Endodermal cell (in vitro differentiated cells): ENCODE data around the gene PRPF40B. TPM values are rescaled to one million over a fixed set of nuclear protein-coding genes. Genes with fewer than 3 reads are reported as not detected.

Experiments
- DNase-seq: peaks from one replicate; pipeline ENCODE4 v3.0.0-alpha.2; 2017
- H3K27ac ChIP-seq: 2 replicates; pipeline ENCODE4 v1.5.1; 2013; ENCODE audit warnings: mild to moderate bottlenecking, low read depth, low read length, moderate library complexity
- H3K27me3 ChIP-seq: 2 replicates; pipeline ENCODE4 v1.6.1; 2013; ENCODE audit warnings: mild to moderate bottlenecking, low read length, moderate library complexity; ENCODE audit not compliant: insufficient read depth, control insufficient read depth, poor library complexity, severe bottlenecking
- H3K36me3 ChIP-seq: 2 replicates; pipeline ENCODE4 v1.7.0; 2013; ENCODE audit warnings: mild to moderate bottlenecking, low read length, moderate library complexity; ENCODE audit not compliant: control insufficient read depth, insufficient read depth
- H3K4me1 ChIP-seq: one replicate; pipeline ENCODE4 v1.7.0; 2013; ENCODE audit warnings: low read length; ENCODE audit not compliant: control insufficient read depth, insufficient read depth
- H3K4me3 ChIP-seq: 2 replicates; pipeline ENCODE4 v1.5.1; 2013; ENCODE audit warnings: mild to moderate bottlenecking, low read length, moderate library complexity
- H3K9ac ChIP-seq: 2 replicates; pipeline ENCODE4 v1.6.1; 2013; ENCODE audit warnings: mild to moderate bottlenecking, low read length, moderate library complexity; ENCODE audit not compliant: poor library complexity, severe bottlenecking; ENCODE audit errors: extremely low read depth
- H3K9me3 ChIP-seq: 2 replicates; pipeline ENCODE4 v1.6.1; 2013; ENCODE audit warnings: mild to moderate bottlenecking, low read length, moderate library complexity; ENCODE audit not compliant: control insufficient read depth
- H3K27ac Mint-ChIP-seq: 2 replicates; pipeline ENCODE4 v1.8.0; 2020; ENCODE audit warnings: mixed read lengths
- H3K27me3 Mint-ChIP-seq: 2 replicates; pipeline ENCODE4 v1.8.0; 2021; ENCODE audit warnings: mild to moderate bottlenecking, mixed read lengths; ENCODE audit not compliant: insufficient read depth
- H3K36me3 Mint-ChIP-seq: 2 replicates; pipeline ENCODE4 v1.8.0; 2020; ENCODE audit warnings: low read depth, mixed read lengths
- H3K4me1 Mint-ChIP-seq: 2 replicates; pipeline ENCODE4 v1.8.0; 2020; ENCODE audit warnings: mixed read lengths
- H3K4me3 Mint-ChIP-seq: 2 replicates; pipeline ENCODE4 v1.8.0; 2020; ENCODE audit warnings: mild to moderate bottlenecking, moderate library complexity, mixed read lengths
- H3K9me3 Mint-ChIP-seq: 2 replicates; pipeline ENCODE4 v1.8.0; 2020; ENCODE audit warnings: mild to moderate bottlenecking, mixed read lengths
- WGBS, 2 experiments: methylation state at CpG; one replicate each; pipeline versions ENCODE4 v1.1.5 to v1.1.7; 2013; ENCODE audit warnings: missing lambda C conversion rate in 2 of 2, mixed read lengths in 1 of 2; ENCODE audit not compliant: insufficient coverage in 1 of 2, insufficient read length in 1 of 2; 5-methylcytosine and 5-hydroxymethylcytosine counted together
- total RNA-seq, 2 donors: library from RNA; stranded (reverse); fragmentation: NEBNext Ultra II Directional in 1 of 2; extraction: Animal tissue kit (Norgen Biotek cat#: 25700) in 1 of 2; gene quantifications; 2 replicates in 1 of 2; 3 replicates in 1 of 2; pipeline ENCODE4 v1.2.1, GENCODE V29; 2021
- TF ChIP-seq, protein P1 (sequence below): fragments of 200-600 bp; sonication (generic); conservative IDR thresholded peaks from 2 replicates; pipeline ENCODE4 v1.5.0; 2021; ENCODE audit warnings: antibody characterized with exemption, mild to moderate bottlenecking

Gene PRPF40B
- total RNA-seq, 2 donors from 2014 or later = 33.8 to 45.6 TPM

DNA sequence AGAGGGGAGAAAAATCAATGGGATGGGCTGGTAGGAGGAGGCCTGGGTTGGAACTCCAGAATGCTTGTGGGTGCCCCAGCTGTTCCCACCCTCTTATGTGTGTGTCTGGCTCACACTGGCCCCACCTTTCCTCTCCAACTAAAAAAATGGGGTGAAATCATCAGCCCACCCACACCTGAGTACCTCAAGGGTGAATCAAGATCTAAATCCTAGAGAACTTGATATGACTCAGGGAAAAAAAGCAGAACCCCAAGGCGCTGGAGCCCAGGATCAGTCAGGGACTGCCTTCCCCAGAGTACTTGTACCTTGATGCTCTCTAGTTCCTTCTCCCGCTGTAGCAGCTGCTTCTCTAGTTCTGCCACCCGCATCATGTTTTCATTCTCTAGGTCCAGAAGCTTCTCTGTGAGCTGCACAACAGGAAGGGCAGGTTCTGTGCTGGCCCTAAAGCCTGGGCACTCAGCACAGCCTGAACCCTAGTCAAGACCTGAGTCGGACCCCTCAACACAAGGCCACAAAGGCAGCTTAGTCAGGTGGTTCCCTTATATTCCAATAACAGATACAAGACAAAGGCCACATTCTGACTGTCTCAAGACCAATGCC lies 29.7 kb downstream of the PRPF40B start:
- peaks cover 73% of the 10 kb centered on the region for H3K36me3 ChIP-seq
- no peak overlapping the region for H3K4me3 Mint-ChIP-seq
- H3K27me3 ChIP-seq = no peaks in the 10 kb centered on the region
- H3K27me3 Mint-ChIP-seq = no peaks in the 10 kb centered on the region
- no peaks in the 10 kb centered on the region for H3K9me3 Mint-ChIP-seq
- DNase-seq = no peak
- no peak overlapping the region for H3K27ac Mint-ChIP-seq
- peaks cover 48% of the 10 kb centered on the region for H3K36me3 Mint-ChIP-seq
- no peak overlapping the region for H3K27ac ChIP-seq
- H3K9ac ChIP-seq = no peak overlapping the region
- WGBS, 2 experiments = 91 to 95% methylated on average over 3 to 4 of the region's 4 CpGs
- TF ChIP-seq, protein P1, sequence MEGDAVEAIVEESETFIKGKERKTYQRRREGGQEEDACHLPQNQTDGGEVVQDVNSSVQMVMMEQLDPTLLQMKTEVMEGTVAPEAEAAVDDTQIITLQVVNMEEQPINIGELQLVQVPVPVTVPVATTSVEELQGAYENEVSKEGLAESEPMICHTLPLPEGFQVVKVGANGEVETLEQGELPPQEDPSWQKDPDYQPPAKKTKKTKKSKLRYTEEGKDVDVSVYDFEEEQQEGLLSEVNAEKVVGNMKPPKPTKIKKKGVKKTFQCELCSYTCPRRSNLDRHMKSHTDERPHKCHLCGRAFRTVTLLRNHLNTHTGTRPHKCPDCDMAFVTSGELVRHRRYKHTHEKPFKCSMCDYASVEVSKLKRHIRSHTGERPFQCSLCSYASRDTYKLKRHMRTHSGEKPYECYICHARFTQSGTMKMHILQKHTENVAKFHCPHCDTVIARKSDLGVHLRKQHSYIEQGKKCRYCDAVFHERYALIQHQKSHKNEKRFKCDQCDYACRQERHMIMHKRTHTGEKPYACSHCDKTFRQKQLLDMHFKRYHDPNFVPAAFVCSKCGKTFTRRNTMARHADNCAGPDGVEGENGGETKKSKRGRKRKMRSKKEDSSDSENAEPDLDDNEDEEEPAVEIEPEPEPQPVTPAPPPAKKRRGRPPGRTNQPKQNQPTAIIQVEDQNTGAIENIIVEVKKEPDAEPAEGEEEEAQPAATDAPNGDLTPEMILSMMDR = no peak
- H3K4me1 Mint-ChIP-seq = no peaks in the 10 kb centered on the region
- H3K4me3 ChIP-seq = no peak overlapping the region
- no peaks in the 10 kb centered on the region for H3K9me3 ChIP-seq
- no peaks in the 10 kb centered on the region for H3K4me1 ChIP-seq

DNA sequence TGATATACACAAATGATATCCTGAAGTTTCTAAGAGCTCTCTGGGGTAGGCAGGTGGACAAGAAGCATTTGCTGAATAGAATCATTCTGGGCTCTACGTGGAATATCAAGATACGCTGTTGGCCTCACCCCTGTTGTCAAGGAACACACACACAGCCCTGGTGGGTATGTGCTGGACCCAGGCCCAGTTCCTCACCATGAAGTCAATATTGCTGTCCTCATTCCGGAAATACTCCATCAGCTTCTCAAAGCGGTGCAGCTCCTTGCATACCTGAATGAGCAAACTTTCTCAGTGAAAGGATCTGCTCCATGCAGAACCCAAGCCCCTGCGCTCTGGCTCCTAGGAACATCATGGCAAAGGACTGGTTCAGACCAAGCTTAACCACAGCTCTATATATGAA lies 31.4 kb downstream of the PRPF40B start:
- H3K4me1 Mint-ChIP-seq = no peaks in the 10 kb centered on the region
- Histone ChIP-seq H3K9ac (no peak overlapping the region), H3K4me3 (no peak overlapping the region), H3K9me3 (no peaks in the 10 kb centered on the region), H3K27me3 (no peaks in the 10 kb centered on the region), H3K27ac (no peak overlapping the region), H3K36me3 (peaks cover 68% of the 10 kb centered on the region), H3K4me1 (no peaks in the 10 kb centered on the region)
- no peak for DNase-seq
- no peaks in the 10 kb centered on the region for H3K27me3 Mint-ChIP-seq
- no peak overlapping the region for H3K27ac Mint-ChIP-seq
- no peaks in the 10 kb centered on the region for H3K9me3 Mint-ChIP-seq
- peaks cover 46% of the 10 kb centered on the region for H3K36me3 Mint-ChIP-seq
- no peak overlapping the region for H3K4me3 Mint-ChIP-seq
- WGBS, 2 experiments = 96 to 100% methylated on average over 3 to 5 of the region's 5 CpGs
- TF ChIP-seq, protein P1 = no peak

DNA sequence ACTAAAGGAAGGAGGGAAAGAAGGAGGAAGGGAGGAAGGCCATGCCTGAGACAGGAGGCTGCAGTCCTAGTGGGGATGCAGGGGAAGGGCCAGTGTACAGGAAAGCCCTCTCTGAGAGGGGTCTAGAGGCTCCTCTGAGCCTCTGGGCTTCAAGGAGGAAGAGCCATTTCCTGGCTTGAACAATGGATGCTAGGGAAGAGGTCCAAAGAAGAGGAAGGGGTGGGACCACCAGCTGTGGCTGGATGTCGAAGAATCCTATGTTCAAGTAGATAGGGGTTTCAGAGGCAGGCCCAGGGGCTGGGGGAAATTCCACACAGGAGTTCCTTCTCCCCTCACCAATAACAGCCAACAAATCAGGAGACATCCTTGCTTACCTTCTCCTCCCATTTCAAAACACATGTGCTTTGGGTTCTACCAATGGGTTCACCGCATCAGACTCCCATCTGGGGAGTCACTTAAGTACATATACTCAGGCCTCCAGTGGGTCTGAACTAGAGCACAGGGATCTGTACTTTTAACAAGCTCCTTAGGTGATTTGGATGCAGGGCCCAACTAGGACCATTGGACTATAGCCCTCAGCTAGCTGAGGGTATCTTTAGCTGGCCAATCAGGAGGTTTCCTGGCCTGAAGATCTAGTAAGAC lies 32.4 kb downstream of the PRPF40B start:
- Histone ChIP-seq H3K9me3 (no peaks in the 10 kb centered on the region), H3K27me3 (no peaks in the 10 kb centered on the region), H3K4me1 (no peaks in the 10 kb centered on the region), H3K36me3 (peaks cover 69% of the 10 kb centered on the region), H3K27ac (no peak overlapping the region), H3K4me3 (no peak overlapping the region), H3K9ac (no peak overlapping the region)
- Mint-ChIP-seq H3K4me1 (no peaks in the 10 kb centered on the region), H3K9me3 (no peaks in the 10 kb centered on the region), H3K27ac (no peak overlapping the region), H3K27me3 (no peaks in the 10 kb centered on the region), H3K36me3 (peaks cover 42% of the 10 kb centered on the region), H3K4me3 (no peak overlapping the region)
- no peak for DNase-seq
- TF ChIP-seq, protein P1 = no peak
- WGBS, 2 experiments = 95 to 100% methylated on average over 1 of the region's 2 CpGs
